ENCODE data around the gene NOC4L. TPM values are rescaled to one million over a fixed set of nuclear protein-coding genes. Genes with fewer than 3 reads are reported as not detected.

Gene NOC4L
- total RNA-seq, 1 experiment from 2014 or later = 29.8 TPM

DNA sequence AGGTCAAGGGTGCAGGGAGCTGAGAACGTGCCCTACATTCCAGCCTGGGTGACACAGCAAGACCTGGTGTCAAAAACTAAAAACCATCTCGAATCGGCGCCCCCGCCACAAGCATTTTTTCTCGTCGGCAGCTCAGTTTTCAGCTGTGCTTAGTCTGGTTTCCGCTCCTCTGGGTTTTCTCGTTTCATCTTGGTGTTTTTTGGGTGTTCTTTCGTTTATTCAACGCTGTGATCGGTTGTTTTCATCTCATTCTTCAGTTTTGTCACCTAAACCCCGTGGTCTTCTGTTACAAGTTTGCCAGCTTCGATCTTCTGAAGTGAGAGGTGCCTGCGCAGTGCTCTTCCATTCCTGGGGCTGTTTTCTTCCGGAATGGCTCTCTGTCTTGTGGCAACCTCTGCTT is 41.4 kb downstream of the NOC4L start:
- peaks cover 5% of the 10 kb centered on the region for H3K4me1 ChIP-seq (ENCODE audit: control insufficient read depth, insufficient read depth, low read length)
- H3K27me3 ChIP-seq (ENCODE audit: control insufficient read depth, insufficient read depth, low read length) = peaks cover 9% of the 10 kb centered on the region
- no peak overlapping the region for H3K4me3 ChIP-seq (ENCODE audit: low read depth in 2 of 2, low read length in 2 of 2)
- intact Hi-C loops (cut with micrococcal nuclease; ENCODE audit: unreplicated experiment) (no loop called here), in situ Hi-C loops (cut with HindIII; ENCODE audit: low pct_unique_long_range_greater_than_20kb, low sequenced_read_pairs) (no loop called here)
- no peak for ATAC-seq
- no peaks in the 10 kb centered on the region for H3K36me3 ChIP-seq (ENCODE audit: control insufficient read depth, insufficient read depth, low read length)
- POLR2A ChIA-PET = no interaction called here
- DNase-seq (ENCODE audit: low read depth, low spot score) = no peak
- BruUV-seq (replicated peaks) = no TSS peak
- CTCF ChIA-PET = no interaction called here
- H3K27ac ChIP-seq (ENCODE audit: low read length) = no peak overlapping the region
- no peaks in the 10 kb centered on the region for H3K9me3 ChIP-seq (ENCODE audit: control insufficient read depth, insufficient read depth, low read depth, low read length)
- TF ChIP-seq REST (IDR thresholded peaks at IDR 0.05; ENCODE audit: insufficient read depth in 1 of 2, low read depth in 2 of 2, low read length in 1 of 2) (no peak), SIN3A (IDR thresholded peaks at IDR 0.05; ENCODE audit: borderline replicate concordance, insufficient read depth, low read depth, low read length) (no peak), POLR2AphosphoS5 (IDR thresholded peaks at IDR 0.05; ENCODE audit: low read depth, low read length) (no peak), TCF7L2 (IDR thresholded peaks at IDR 0.05; ENCODE audit: low read depth, low read length) (no peak)
- TF ChIP-seq, protein P1, sequence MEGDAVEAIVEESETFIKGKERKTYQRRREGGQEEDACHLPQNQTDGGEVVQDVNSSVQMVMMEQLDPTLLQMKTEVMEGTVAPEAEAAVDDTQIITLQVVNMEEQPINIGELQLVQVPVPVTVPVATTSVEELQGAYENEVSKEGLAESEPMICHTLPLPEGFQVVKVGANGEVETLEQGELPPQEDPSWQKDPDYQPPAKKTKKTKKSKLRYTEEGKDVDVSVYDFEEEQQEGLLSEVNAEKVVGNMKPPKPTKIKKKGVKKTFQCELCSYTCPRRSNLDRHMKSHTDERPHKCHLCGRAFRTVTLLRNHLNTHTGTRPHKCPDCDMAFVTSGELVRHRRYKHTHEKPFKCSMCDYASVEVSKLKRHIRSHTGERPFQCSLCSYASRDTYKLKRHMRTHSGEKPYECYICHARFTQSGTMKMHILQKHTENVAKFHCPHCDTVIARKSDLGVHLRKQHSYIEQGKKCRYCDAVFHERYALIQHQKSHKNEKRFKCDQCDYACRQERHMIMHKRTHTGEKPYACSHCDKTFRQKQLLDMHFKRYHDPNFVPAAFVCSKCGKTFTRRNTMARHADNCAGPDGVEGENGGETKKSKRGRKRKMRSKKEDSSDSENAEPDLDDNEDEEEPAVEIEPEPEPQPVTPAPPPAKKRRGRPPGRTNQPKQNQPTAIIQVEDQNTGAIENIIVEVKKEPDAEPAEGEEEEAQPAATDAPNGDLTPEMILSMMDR (IDR thresholded peaks at IDR 0.05) = no peak

- POLR2A ChIA-PET = no interaction called here
- Histone ChIP-seq H3K27me3 (ENCODE audit: control insufficient read depth, insufficient read depth, low read length) (peaks cover 9% of the 10 kb centered on the region), H3K4me3 (ENCODE audit: low read depth in 2 of 2, low read length in 2 of 2) (no peak overlapping the region), H3K36me3 (ENCODE audit: control insufficient read depth, insufficient read depth, low read length) (no peaks in the 10 kb centered on the region), H3K27ac (ENCODE audit: low read length) (no peak overlapping the region), H3K4me1 (ENCODE audit: control insufficient read depth, insufficient read depth, low read length) (peaks cover 6% of the 10 kb centered on the region), H3K9me3 (ENCODE audit: control insufficient read depth, insufficient read depth, low read depth, low read length) (no peaks in the 10 kb centered on the region)
- DNase-seq (ENCODE audit: low read depth, low spot score) = no peak
- no TSS peak for BruUV-seq (replicated peaks)
- CTCF ChIA-PET = no interaction called here
- in situ Hi-C loops (cut with HindIII; ENCODE audit: low pct_unique_long_range_greater_than_20kb, low sequenced_read_pairs) (no loop called here), intact Hi-C loops (cut with micrococcal nuclease; ENCODE audit: unreplicated experiment) (no loop called here)
- TF ChIP-seq POLR2AphosphoS5 (IDR thresholded peaks at IDR 0.05; ENCODE audit: low read depth, low read length) = no peak
- no peak for TF ChIP-seq REST (IDR thresholded peaks at IDR 0.05; ENCODE audit: insufficient read depth in 1 of 2, low read depth in 2 of 2, low read length in 1 of 2)
- TF ChIP-seq, protein P1 (IDR thresholded peaks at IDR 0.05) = no peak
- TF ChIP-seq SIN3A (IDR thresholded peaks at IDR 0.05; ENCODE audit: borderline replicate concordance, insufficient read depth, low read depth, low read length) = no peak
- no peak for TF ChIP-seq TCF7L2 (IDR thresholded peaks at IDR 0.05; ENCODE audit: low read depth, low read length)
- ATAC-seq = no peak
Observed at GRCh38 chr12:132186208-132186856, 42.1 kb downstream of the NOC4L start.
